GM12875 (cell line): ENCODE measurements around the gene CACNA2D3.

Experiments used
- H3K4me3 ChIP-seq: one replicate; pipeline ENCODE4 v1.5.1; 2011; ENCODE audit warnings: low read depth, low read length, control low read depth
- CTCF ChIP-seq: IDR thresholded peaks from 2 replicates; pipeline ENCODE4 v1.5.1; 2011; ENCODE audit warnings: low read depth, mild to moderate bottlenecking, control low read depth, inconsistent platforms, low read length, moderate library complexity, borderline replicate concordance; ENCODE audit not compliant: insufficient read depth

The CACNA2D3 gene

GRCh38 chr3:55044486-55044885 is 922.1 kb downstream of the CACNA2D3 start:
- TF ChIP-seq CTCF, result no peak
- H3K4me3 ChIP-seq, result no peak overlapping the region

GRCh38 chr3:55059027-55059629 is 936.8 kb downstream of the CACNA2D3 start:
- no peak overlapping the region for H3K4me3 ChIP-seq
- TF ChIP-seq CTCF, result no peak

- no peak for TF ChIP-seq CTCF
- H3K4me3 ChIP-seq, result no peak overlapping the region
These were observed 938.8 kb downstream of the CACNA2D3 start for GRCh38 chr3:55060896-55061719.

GRCh38 chr3:55061720-55062034 is 939.3 kb downstream of the CACNA2D3 start:
- TF ChIP-seq CTCF, result no peak
- H3K4me3 ChIP-seq, result no peak overlapping the region

GRCh38 chr3:55064164-55064563 is 941.8 kb downstream of the CACNA2D3 start:
- H3K4me3 ChIP-seq, result no peak overlapping the region
- TF ChIP-seq CTCF, result no peak

- H3K4me3 ChIP-seq, result no peak overlapping the region
These were observed 943.0 kb downstream of the CACNA2D3 start for GRCh38 chr3:55065331-55065730.

More at GRCh38 chr3:55065331-55065730, 943.0 kb downstream of the CACNA2D3 start:
- TF ChIP-seq CTCF, result no peak
